GM13976 (cell line): Measurements from ENCODE around the gene BSDC1.

Experiments used
- DNase-seq: peaks from one replicate; pipeline ENCODE4 v3.0.0; 2012; ENCODE audit warnings: low spot score
- in situ Hi-C: fragments of 300-500 bp; cut with MboI; formaldehyde crosslinking; loops from one replicate; pipeline ENCODE4 v1.12.0; 2022; ENCODE audit warnings: low sequenced_read_pairs, mixed read lengths, inconsistent platforms; ENCODE audit not compliant: unreplicated experiment
- TF ChIP-seq, protein P1 (sequence below): IDR thresholded peaks from 2 replicates; pipeline ENCODE4 v1.5.1; 2012; ENCODE audit warnings: borderline replicate concordance, mild to moderate bottlenecking; ENCODE audit not compliant: insufficient read depth; ENCODE audit errors: extremely low read depth, missing control alignments, control extremely low read depth

Gene BSDC1

DNA sequence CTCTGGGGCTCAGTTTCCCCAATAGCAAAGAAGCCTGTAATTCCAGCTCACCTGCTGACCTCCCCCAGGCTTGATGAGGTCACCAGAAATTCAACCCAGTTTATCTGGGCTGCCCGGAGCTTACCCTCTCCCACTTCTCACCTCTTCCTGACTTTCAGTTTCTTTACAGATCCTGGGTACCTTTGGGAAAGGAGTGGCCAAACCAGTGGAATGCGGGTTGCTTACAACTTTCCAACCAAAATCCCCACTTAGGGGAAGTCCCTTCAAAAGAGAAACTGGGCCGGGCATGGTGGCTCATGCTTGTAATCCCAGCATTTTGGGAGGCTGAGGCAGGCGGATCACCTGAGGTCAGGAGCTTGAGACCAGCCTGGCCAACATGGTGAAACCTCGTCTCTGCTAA is 52.3 kb downstream of the BSDC1 start:
- DNase-seq: no peak
- in situ Hi-C loops: no loop called here
- TF ChIP-seq, protein P1, sequence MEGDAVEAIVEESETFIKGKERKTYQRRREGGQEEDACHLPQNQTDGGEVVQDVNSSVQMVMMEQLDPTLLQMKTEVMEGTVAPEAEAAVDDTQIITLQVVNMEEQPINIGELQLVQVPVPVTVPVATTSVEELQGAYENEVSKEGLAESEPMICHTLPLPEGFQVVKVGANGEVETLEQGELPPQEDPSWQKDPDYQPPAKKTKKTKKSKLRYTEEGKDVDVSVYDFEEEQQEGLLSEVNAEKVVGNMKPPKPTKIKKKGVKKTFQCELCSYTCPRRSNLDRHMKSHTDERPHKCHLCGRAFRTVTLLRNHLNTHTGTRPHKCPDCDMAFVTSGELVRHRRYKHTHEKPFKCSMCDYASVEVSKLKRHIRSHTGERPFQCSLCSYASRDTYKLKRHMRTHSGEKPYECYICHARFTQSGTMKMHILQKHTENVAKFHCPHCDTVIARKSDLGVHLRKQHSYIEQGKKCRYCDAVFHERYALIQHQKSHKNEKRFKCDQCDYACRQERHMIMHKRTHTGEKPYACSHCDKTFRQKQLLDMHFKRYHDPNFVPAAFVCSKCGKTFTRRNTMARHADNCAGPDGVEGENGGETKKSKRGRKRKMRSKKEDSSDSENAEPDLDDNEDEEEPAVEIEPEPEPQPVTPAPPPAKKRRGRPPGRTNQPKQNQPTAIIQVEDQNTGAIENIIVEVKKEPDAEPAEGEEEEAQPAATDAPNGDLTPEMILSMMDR: no peak

DNA sequence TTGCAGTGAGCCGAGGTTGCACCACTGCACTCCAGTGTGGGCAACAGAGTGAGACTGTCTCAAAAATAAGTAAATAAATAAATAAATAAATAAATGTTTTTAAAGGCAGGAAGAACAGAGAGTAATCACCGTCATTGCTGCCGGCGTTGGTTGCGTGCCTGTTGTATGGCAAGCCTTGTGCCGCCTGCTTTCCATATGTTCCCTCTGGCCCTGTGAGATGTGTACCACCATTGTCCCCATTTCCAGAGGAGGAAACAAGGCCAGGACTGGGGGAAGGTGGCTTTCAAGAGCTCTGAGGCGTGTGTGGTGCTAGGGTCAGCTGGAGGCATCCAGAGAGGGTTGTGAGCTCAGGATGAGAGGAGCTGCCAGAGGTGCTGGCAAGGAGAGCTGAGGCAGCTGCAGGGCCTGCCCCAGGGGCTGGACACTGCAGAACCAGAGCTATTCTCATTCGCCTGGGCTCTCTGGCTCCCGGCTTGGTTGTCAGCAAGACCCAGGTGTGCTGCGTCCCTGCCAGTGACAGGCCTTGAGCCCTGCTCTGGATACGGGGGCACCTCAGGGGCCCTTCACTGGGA is 53.0 kb downstream of the BSDC1 start:
- in situ Hi-C loops: no loop called here
- DNase-seq: no peak
- TF ChIP-seq, protein P1: no peak

DNA sequence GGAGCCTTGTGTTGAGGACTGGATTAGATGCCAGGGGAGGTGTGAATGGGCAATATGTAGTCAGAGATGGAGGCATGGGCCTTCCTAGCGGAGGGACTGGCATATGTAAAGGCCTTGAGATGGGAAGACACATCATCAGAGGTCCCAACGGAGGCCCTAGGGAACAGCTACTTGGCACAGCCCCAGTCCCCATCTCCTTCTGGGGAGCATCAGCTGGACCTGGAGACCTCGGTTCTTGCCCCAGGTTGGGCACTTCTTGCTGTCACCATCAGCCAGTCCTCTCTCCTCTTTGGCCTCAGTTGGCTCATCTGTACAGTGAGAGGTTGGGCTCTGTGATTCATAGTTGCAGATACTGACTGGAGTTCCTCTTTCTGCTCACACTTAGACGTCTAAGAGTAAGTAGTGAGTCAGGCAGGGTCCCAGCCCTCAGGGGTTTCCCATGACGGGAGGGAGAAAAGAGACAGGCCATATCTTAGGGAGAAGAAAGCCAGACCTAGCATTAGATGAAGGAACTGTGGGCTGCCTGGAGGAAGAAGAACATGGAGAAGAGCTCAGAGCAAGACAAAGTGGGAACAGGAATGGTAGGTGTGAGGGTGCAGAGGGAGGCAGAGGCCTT is 54.8 kb downstream of the BSDC1 start:
- peak; percentile 73 for DNase-seq
- in situ Hi-C loops: no loop called here
- TF ChIP-seq, protein P1: no peak

DNA sequence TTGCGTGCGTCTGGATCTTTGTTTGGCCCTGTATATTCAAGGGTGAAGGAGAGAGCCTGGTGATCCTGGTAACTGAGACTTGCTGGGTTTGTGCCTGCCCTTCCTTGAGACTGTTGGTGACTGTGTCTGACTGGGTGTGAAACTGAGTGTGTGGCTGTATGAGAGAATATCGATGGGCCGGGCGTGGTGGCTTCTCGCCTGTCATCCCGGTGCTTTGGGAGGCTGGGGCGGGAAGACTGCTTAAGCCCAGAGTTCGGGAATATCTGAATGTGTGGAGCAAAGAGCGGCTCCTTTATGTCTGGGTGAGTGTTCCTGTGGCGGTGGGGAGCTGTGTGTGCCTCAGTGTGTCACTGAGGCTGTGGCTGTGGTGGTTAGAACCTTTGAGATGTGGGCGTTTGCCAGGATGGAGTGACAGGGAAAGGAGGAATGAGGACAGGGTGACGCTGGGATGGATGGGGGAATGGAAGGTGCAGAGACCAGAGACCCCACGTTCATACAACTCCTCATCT is 55.5 kb downstream of the BSDC1 start:
- no peak for DNase-seq
- TF ChIP-seq, protein P1: no peak
- in situ Hi-C loops: no loop called here

GRCh38 chr1:32337855-32338636 is 56.2 kb downstream of the BSDC1 start:
- in situ Hi-C loops: no loop called here
- no peak for DNase-seq
- TF ChIP-seq, protein P1: no peak

- peak; percentile 86 for DNase-seq
Observed at GRCh38 chr1:32336963-32337675, 57.1 kb downstream of the BSDC1 start.

More at GRCh38 chr1:32336963-32337675, 57.1 kb downstream of the BSDC1 start:
- in situ Hi-C loops: no loop called here
- TF ChIP-seq, protein P1: no peak
